NT2/D1 (cell line): ENCODE measurements around the gene RPS6KA5.

Experiments
- SUZ12 ChIP-seq: IDR thresholded peaks from 2 replicates; pipeline ENCODE4 v1.6.1; 2011; ENCODE audit not compliant: insufficient read length, insufficient read depth; ENCODE audit errors: extremely low read depth
- ZNF274 ChIP-seq: IDR thresholded peaks from 2 replicates; pipeline ENCODE4 v1.6.1; 2011; ENCODE audit warnings: mild to moderate bottlenecking, low read depth, low read length

DNA sequence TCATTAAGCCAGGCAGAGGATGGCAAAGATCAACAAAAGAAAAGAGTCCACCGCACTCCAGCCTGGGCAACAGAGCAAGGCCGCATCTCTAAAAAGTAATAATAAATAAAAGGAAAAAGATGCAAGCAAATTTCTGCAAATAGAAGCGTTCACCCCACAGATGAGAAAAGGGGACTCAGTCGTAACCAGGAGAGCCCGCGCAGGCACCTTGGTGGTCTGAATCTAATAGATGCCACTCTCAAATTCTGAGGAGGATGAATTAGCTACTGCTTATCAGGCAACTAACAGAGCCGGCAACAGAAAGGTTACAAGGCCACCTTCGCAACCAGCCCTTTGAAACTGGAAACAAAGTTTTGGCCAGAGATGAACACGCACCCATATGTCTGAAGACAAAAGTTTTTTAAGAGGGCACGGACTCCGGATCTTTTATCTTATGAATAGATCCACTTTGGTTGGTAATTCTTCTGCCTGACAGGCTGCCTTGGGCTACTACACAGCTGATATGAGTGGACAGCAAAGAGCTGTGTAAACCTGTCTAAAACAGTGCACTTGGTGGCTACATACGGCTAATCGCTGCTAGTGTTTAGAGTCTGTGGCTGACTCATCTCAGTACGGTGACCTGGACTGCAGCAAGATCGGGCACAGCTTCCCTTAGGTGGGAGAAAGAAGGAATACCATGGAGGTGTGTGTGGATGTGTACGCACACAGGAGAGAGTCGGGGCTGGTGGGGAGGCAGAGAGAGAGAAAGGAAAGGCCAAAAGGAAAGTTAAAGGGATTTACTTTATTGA is 211.3 kb downstream of the RPS6KA5 start:
- TF ChIP-seq ZNF274 = no peak
- TF ChIP-seq SUZ12 = no peak
